HS-5 (cell line): ENCODE measurements around the gene DMD.
"Not testable (repeated sequence)": the region's sequence is repeated elsewhere in the genome, so short reads cannot be mapped to it uniquely, and the experiment has no call there.

ENCODE experiments used
- DNase-seq: peaks from one replicate; pipeline ENCODE4 v3.0.0-alpha.2; 2012; ENCODE audit warnings: low read depth

DMD gene

DNA sequence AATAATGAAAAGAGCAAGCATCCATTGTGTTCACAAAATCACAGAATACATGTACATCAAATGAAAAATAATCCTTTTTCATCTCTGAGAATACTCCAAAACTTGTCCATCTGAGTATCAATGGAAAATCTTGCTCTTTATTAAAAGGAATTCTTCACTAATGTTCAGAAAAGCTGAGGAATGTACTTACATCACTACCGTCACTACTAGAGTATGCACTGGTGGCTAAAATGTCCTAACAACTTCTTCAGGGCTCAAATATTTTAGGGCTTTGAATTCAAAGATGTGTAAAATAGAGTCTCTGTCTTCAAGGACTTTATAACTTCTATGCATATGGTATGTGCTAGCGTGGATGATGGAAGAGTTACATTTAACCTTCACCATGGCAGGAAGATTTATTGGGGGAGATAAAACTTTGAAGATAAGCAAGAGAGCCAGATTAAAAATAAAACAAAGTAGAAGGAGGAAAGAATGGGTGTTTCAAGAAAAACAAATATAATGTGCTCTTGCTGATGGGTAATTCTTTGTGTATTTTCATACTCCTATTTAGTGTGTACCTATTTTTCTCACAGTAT lies 55.1 kb downstream of the DMD start:
- DNase-seq = no peak

DNA sequence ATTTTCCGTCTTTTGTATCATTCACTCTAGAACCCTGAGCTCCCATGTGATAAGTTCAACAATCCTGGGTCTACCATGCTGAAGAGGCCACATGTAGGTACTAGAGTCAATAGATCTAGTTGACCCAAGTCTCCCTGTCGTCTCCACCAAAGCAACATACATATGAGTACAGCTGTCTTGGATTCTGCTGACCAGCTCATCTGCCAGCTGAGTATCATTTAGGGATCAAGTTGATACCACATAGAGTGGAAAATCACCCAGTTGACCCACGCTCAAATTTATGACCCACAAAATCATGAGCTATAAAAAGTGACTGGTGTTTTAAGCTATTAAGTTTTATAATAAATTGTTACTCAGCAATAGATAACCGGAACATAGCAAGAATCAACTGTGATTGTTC lies 61.8 kb downstream of the DMD start:
- no peak for DNase-seq

DNA sequence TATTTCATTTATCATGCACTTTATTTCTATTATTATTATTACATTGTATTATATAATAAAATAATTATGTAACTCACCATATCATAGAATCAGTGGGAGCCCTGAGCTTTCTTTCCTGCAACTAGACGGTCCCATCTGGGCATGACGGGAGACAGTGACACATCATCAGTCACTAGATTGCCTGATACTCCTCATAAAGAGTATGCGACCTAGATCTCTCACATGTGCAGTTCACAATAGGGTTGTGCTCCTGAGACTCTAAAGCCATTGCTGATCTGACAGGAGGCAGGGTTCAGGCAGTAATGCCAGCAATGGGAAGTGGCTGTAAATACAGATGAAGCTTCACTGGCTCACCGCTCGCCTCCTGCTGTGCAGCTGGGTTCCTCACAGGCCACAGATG lies 62.3 kb downstream of the DMD start:
- DNase-seq = no peak

DNA sequence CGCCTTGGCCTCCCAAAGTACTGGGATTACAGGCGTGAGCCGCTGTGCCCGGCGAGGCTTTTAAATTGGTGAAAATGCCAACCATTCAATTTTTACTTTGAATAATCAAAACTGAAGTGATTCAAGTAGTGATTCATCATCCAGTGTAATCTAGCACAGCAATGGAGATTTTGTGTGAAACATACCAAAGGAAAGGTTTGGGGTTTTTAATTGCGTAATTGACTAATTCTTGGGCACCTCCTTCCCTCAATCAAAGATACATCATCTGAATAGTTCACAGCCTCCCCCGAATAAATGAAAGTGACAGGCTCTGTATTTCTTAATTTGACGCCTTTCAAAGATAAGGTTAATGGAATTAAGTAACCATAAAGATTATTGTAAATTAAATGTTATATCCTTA lies 69.0 kb downstream of the DMD start:
- no peak for DNase-seq

DNA sequence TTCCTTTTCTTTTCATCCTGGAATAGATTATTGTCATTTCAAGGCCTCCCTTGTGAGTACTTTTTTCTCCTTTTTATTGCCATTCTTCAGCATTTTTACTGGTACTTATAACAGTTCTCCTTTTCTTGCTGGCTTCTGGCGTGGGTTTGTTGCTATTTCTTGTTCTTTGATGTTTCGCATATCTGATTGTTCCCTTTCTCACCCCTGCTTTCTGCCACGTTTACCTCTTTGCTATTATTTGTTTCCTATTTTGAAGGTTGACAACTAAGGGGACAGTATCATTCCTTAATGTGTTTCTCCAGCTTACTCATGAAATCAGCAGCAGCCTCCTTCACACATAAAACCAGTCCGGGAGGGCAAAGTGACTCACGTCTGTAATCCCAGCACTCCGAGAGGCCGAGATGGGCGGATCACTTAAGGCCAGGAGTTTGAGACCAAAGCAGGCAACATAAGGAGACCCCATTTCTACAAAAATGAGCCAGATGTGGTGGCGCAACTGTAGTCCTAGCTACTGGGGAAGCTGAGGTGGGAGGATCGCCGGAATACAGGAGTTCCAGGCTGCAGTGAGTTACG lies 72.6 kb downstream of the DMD start:
- no peak for DNase-seq

DNA sequence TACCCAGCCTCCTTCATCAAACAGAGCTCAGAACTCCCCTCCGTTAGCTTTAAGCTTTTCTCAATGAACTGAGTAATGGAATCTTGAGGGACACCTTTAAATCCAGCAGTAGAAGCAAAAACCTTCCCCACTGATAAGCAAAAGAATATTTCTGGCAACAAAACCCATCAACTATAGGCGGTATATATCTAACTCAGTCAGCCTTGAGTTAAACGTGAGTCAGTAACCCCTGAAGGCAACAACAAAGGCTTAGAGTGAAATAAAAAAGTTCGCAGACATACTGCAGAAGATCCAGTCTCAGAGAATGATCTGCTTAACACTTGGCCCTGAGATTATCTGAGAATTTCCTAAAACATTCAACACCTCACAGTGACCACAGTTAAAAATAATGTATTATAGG lies 77.2 kb downstream of the DMD start:
- DNase-seq = no peak

DNA sequence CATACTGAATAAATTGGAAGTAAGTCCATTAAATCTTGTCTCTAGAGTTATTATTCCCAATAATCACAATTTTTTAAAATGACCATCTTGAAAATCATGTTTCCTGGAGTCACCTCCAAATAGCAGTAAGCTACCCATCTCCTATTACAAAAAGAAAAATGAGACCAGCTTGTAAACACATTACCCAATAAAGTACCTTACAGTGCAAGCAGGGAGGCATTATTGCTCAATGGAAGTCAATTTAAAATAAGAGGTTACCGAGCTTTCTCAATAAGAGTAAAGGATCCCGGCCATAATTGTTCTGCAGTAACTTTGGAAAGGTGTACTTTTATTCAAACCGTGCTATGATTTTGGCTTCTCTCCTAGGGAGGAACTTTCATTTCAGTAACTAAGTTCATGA lies 78.0 kb downstream of the DMD start:
- no peak for DNase-seq

DNA sequence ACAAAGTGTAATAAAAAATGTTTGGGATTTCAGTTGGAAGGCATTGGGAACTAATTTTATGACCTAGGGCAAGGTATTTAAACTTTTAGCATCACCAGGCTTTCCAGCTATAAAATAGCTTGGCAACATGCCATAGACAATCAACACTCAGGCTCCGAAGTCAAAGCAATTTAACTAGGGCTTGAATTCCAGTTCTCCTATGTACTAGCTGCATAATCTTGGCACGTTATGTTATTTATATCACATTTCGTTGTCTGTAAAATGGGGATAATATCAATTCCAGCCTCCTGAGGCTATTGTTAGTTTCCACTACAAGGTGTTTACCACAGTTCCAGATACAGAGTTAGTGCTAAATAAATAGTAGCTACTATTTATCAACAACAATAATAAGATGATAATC lies 78.8 kb downstream of the DMD start:
- no peak for DNase-seq

DNA sequence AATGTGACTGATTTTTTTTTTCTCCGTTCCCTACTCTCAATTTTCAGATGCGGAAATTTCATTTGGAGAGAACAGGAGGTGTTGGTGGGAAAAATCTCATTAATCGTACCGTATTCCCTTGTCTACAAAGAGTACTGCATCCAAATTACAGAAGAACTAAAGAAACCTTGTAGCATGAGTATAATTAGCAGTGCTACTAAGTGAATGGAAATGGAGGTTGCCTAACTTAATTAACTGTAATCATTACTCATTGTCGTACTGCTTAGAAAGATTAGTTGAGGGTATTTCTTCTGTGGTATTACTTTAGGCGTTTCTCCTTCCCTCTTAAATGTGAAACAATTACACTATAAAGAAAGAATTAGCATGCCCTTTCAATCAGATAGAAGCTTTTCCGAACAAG lies 81.7 kb downstream of the DMD start:
- DNase-seq = no peak

DNA sequence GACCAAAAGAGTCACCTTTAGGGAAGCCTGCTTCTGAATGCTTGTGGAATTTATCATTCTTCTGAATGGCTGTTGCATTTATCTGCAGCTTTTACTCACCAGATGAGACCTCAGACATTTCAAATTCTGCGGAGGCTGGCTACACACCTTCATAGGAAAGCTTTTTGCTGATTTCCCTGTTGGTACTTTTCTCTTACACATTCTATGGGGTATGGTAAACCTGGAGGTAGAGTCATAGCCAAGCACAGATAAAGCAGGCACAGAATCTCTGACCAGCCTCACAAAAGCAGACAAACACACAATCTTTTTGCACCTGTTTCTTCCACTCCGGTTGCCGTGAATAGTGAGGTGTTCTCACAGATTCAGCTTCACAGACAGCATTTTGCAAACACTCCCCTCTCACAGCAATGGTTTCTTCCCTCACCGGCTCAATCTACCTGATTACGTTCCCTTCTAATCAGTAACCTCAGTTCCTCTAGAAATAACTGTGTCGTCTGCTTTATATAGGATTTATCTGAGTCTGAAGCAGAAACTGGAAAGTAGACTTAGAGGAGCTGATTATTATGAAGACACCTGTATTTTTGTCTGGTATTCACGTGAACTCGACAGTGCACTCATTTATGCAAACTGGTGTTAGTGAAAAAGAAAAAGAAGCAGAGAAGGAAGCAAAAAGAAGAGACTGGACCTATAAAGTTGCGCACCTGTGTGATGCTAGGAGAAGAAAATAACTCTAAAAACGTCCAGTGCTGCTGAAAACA lies 83.1 kb downstream of the DMD start:
- DNase-seq = no peak

DNA sequence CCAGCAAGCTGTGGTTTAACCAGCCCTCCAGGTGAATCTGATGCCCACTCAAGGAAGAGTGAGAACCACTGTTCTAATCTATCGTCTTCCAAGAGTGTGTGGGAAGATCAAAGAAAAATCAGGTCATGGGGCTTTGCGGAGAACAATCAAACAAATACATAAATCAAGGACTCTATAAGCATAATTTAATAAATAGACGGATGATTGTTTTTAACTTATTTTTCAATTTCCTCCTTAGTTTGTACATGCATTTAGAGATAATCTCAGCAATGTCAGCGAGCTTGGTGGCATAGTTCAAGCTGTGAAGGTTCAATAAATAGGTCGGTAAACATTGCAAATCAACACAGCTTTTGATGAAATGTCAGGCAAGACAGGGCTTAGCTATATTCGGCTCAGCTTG lies 84.9 kb downstream of the DMD start:
- DNase-seq = no peak

DNA sequence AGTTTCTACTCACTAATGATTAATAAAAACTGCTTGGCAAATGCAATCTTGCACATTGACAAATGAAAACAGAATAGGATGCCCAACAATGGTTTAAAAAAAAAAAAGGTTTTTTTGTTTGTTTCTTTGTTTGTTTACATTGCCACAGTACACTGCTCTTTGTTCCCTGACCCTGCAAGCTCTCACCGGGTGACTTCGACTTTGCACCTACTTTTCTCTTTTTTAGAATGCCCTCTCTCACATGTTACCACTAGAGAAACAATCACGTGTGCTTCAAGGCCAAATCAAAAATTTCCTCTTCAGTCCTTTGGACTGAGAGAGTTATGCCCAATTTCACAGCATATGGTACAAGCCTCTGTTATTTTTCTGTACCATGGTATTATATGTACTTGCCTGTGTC lies 101.5 kb downstream of the DMD start:
- no peak for DNase-seq

DNA sequence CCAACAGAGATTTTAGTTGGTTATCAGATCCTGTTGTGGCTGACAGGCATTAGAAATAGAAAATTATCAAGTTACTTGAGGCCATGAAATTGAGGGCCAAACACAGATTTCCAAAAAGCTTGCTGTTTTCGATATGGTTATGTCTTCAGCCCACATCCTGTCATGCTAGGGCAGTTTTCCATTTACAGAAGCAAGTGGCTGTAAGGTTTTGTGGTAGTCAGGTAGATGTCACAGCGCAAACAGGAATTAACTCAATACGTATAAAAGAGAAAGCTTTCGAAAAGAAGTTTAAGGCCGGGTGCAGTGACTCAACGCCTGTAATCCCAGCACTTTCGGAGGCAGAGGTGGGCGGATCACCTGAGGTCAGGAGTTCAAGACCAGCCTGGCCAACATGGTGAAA lies 104.6 kb downstream of the DMD start:
- DNase-seq = no peak

DNA sequence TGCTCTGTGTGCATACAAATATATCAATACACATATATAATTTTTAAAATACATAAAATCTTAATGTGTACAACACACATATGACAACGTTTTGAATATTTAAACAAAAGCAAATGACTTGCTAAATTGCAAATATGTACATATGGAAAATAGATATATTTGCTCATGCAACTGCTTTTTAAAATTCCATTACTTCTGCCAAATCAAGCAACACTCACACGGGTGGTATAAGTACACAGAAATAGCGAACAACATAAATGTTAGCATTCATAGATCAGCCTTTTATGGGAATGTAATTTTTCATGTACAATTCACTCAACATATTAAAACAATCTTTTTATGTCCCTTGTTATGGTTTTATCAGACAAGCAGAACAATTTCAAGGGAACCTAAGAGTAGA lies 116.3 kb downstream of the DMD start:
- DNase-seq = no peak

DNA sequence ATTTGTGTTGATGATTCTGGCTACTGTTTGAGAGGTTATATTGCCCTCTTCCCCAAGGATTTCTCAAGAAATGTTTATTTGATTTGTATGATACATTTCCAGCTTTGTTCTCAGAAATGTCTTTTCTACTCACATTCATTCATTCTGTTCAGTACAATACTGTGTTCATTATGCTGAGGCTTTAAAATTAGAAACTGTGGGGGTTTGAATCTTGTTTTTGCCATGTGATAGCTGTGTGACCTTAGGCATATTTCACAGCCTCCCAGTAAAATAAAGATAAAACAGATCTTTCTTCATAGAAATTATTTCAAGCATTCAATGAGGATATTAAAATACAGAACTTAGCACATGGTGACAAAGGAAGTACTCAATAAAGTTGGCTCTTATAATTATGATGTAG lies 123.9 kb downstream of the DMD start:
- DNase-seq = no peak

DNA sequence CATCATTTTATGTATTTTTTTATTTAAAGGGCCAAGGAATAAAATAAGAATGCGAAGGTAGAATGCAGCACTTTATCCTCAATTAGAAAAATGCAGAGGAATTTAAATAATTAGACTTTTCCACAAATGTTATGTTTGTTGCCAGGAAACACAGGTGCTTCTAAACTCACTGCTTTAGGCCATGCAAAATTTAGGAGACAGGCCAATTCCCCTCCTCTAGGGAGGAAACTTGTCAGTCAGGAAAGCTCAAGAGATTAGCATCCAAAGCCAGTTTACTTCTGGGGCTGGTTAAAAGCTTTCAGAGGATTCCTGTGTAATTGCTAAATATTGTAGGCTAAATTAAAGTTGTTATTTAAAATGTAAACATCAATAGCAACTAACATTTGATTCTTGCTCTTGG lies 124.5 kb downstream of the DMD start:
- DNase-seq = no peak

DNA sequence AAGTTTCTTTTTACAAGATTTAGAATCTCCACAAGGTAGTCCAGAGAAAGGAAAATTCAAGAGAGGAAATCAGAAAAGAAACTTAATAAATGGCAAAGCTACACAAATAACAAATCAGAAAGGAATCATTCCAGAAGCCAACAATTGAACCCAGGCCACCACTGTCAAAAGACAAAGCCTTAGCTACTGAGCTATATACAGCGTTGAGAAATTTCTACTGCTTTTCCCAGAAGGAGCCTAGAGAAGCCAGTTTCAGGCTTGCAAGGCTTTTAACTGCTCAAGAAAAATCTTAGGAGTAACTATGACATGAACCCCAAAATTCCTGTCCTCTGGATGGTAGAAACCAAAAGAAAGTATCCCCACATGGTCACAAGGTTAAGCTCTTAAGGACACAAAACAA lies 129.0 kb downstream of the DMD start:
- DNase-seq = no peak

DNA sequence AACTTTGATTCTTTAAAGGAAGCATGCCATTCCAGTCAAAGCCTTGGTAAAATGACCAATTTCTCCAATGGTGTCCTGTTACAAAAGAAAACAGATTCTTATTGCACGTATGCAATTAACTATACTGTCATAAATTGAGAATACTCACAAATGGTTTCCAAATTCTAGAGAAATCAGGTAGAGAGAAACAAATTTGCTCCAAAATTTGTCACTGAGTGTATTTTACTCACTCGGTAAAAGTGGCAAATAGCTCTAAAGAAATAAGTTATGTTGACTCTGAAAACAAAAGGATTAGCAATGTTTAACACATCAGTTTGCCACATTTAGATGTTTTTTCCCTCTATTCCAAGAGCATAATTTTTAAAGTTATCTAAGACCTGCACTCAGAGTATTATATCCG lies 133.1 kb downstream of the DMD start:
- no peak for DNase-seq

DNA sequence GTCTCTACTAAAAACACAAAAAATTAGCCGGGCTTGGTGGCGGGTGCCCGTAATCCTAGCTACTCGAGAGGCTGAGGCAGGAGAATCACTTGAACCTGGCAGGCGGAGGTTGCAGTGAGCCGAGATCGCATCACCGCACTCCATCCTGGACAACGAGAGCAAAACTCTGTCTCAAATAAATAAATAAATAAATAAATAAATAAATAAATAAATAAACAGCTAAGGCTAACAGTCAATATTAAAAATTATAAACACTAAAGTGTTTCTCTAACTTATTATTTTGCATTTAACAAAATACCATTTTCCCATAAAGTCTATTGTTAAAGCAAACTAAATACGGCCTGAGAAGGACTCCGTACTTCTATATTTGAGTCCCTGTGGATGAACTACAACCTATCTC lies 137.7 kb downstream of the DMD start:
- DNase-seq = not testable (repeated sequence)

DNA sequence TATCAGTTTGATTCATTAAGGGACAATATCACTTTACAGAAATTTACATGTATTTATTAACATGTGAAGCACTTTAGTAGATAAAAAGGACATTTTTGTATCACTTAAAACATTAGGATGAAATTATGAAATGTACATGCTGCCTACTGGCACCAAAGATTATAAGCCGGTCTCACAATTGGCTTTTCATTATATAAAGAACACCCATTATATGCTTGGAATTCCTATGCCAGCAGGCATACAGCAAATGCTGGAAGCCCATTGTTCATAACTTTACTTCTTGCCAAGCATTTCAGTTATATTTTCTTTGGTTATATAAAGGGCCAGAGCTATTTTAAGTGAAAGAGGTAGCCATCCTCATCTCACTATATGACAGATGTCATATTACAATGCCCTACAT lies 145.9 kb downstream of the DMD start:
- no peak for DNase-seq

DNA sequence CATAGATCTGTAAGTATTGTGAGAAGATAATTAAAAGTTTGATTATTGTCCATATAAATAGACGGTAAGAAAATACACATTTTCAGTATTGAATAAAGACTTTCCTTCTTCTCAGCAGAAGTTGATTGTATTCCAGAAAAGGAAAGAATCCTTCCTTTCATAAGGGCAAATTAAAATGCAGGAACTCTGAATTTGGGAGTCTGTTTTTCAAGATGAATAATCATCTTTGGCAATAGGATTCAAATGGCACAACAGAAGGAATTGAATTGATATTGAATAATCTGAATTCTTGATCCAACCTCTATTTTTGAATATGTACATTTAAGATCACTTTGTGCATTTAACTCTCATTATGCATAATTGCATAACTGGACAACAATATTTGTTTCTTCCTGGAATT lies 149.3 kb downstream of the DMD start:
- DNase-seq = no peak

DNA sequence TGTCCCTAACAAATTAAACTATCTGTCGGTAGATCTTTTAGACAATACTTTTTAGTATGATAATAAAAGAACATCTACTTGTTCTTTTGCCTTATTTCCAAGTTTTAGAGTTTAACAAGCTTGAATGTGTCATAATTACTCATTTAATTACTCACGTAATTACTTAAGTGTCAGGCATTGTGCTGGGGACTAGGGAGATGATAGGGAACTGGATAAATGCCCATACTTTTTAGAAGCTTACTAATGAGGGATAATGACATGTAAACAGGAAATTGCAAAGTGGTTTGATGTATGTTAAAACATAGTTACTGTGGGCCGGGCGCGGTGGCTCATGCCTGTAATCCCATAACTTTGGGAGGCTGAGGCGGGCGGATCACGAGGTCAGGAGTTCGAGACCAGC lies 158.3 kb downstream of the DMD start:
- no peak for DNase-seq

DNA sequence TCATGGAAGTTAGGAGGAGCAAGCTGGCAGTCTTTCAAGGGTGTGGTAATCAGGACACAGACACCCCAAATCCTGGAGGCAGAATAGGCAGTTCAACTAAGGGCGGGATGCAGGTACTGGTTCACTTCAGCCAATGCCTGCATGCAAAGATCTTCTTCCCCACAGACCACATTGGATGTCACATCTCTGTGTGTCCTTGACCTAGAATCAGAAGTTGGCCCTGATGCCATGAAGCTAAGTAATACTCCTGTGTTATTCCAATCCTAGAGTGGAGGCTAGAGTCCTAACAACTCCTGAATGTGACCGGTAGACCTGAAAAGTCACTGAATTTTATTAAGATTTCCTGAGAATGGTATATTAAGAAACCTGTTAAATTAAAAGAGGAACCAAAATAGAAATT lies 165.5 kb downstream of the DMD start:
- no peak for DNase-seq

DNA sequence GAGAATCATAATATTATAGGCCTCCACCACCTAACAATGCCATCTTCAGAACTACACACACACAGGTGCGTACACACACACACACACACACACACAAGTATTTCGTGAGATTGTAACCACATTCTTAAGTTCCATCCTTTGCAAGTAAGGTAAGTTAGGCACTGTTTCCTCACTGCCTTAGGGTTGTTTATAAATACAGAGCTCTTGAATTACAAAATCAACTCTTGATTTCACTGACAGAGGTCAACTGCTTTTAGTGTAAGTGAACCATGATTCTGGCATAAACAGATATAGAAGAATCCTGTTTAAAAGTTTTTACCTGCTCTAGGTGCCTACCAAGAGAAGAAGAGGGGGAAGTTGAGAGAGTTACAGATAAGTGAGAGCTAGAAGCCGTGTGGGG lies 166.1 kb downstream of the DMD start:
- DNase-seq = no peak
